Keratinocyte (primary cell): Measurements from ENCODE around the gene TFF3. TPM values are rescaled to one million over a fixed set of nuclear protein-coding genes. Genes with fewer than 3 reads are reported as not detected.

Experiments used
- DNase-seq: peaks from one replicate; pipeline ENCODE4 v3.0.0-alpha.2; 2011; ENCODE audit warnings: low read depth, missing footprints, low spot score
- FAIRE-seq: peaks from 2 replicates; lab custom pipeline; 2011; peaks lifted over from hg19 to GRCh38; lab: Jason Lieb, UNC
- H2AFZ ChIP-seq: 2 replicates; pipeline ENCODE4 v1.6.0; 2012; ENCODE audit warnings: low read length, control low read depth, inconsistent platforms; ENCODE audit not compliant: control insufficient read depth
- H3K27ac ChIP-seq: 2 replicates; pipeline ENCODE4 v1.5.1; 2011; ENCODE audit warnings: low read length; ENCODE audit not compliant: control insufficient read depth, insufficient read depth
- H3K27me3 ChIP-seq: 3 replicates; pipeline ENCODE4 v1.6.0; 2011; ENCODE audit warnings: low read length; ENCODE audit not compliant: control insufficient read depth, insufficient read depth; ENCODE audit errors: extremely low read depth
- H3K36me3 ChIP-seq, 2 experiments: 2 replicates in 1 of 2; 3 replicates in 1 of 2; pipeline ENCODE4 v1.5.1; 2011; ENCODE audit warnings: low read length in 2 of 2, mild to moderate bottlenecking in 1 of 2; ENCODE audit not compliant: control insufficient read depth in 2 of 2, insufficient read depth in 2 of 2; ENCODE audit errors: extremely low read depth in 1 of 2
- H3K4me1 ChIP-seq: 3 replicates; pipeline ENCODE4 v1.5.1; 2011; ENCODE audit warnings: low read length; ENCODE audit not compliant: control insufficient read depth, insufficient read depth; ENCODE audit errors: extremely low read depth
- H3K4me2 ChIP-seq: 3 replicates; pipeline ENCODE4 v1.6.0; 2011; ENCODE audit warnings: low read depth, low read length; ENCODE audit not compliant: control insufficient read depth, insufficient read depth; ENCODE audit errors: extremely low read depth
- H3K4me3 ChIP-seq, 3 experiments: fragments of 200-600 bp in 1 of 3; sonication (generic) in 1 of 3; 2 replicates in 2 of 3; 3 replicates in 1 of 3; pipeline ENCODE4 v1.5.1; 2011 to 2016; ENCODE audit warnings: low read length in 3 of 3, mild to moderate bottlenecking in 3 of 3, control low read depth in 2 of 3, inconsistent platforms in 1 of 3, low read depth in 1 of 3, mixed read lengths in 1 of 3, mixed run types in 1 of 3, moderate library complexity in 1 of 3; ENCODE audit not compliant: control insufficient read depth in 2 of 3, insufficient read depth in 2 of 3; ENCODE audit errors: extremely low read depth in 1 of 3
- H3K79me2 ChIP-seq: 2 replicates; pipeline ENCODE4 v1.6.0; 2012; ENCODE audit warnings: low read length; ENCODE audit not compliant: control insufficient read depth, insufficient read depth
- H3K9ac ChIP-seq: 3 replicates; pipeline ENCODE4 v1.6.0; 2011; ENCODE audit warnings: low read length; ENCODE audit not compliant: control insufficient read depth, insufficient read depth; ENCODE audit errors: extremely low read depth
- H3K9me1 ChIP-seq: 3 replicates; pipeline ENCODE4 v1.6.0; 2011; ENCODE audit warnings: low read length; ENCODE audit not compliant: control insufficient read depth, insufficient read depth; ENCODE audit errors: extremely low read depth
- H3K9me3 ChIP-seq: 2 replicates; pipeline ENCODE4 v1.5.1; 2012; ENCODE audit warnings: low read depth, low read length; ENCODE audit not compliant: control insufficient read depth
- H4K20me1 ChIP-seq: 3 replicates; pipeline ENCODE4 v1.6.0; 2011; ENCODE audit warnings: low read length; ENCODE audit not compliant: control insufficient read depth, insufficient read depth; ENCODE audit errors: extremely low read depth
- CTCF ChIP-seq, 3 experiments: IDR thresholded peaks in 1 of 3; conservative IDR thresholded peaks in 1 of 3; optimal IDR thresholded peaks in 1 of 3; 2 replicates in 2 of 3; 3 replicates in 1 of 3; pipeline versions ENCODE3 to v1.5.1; 2011; ENCODE audit warnings: low read length in 3 of 3, mild to moderate bottlenecking in 3 of 3, moderate library complexity in 2 of 3, control low read depth in 1 of 3, inconsistent platforms in 1 of 3; ENCODE audit not compliant: insufficient read depth in 2 of 3; ENCODE audit errors: extremely low read depth in 1 of 3
- EZH2 ChIP-seq: IDR thresholded peaks from one replicate; pipeline ENCODE4 v1.6.1; 2012; ENCODE audit warnings: inconsistent platforms, mild to moderate bottlenecking, low read length, moderate library complexity
- dilution Hi-C: fragments of 300-500 bp; cut with MboI; formaldehyde crosslinking; loops from one replicate; pipeline ENCODE4 v1.7.0; 2020; ENCODE audit warnings: low sequenced_read_pairs; ENCODE audit not compliant: extremely low pct_ligation_motif_present
- polyA plus RNA-seq, 5 experiments: library from polyadenylated mRNA; depleted of rRNA in 3 of 5; stranded (reverse) in 3 of 5; stranded (forward) in 1 of 5; unstranded in 1 of 5; fragments of >200 nt; gene quantifications; 1 replicate in 1 of 5; 2 replicates in 3 of 5; 3 replicates in 1 of 5; pipeline versions ENCODE4 v1.2.1 to v1.2.3, GENCODE V29; 2011 to 2012; ENCODE audit warnings: missing spikeins in 2 of 5, low read depth in 1 of 5, low replicate concordance in 1 of 5

Gene TFF3
- polyA plus RNA-seq, 1 donor (not counting 4 experiments of a cell fraction or from before 2014, with no cell fraction given) = not detected

GRCh38 chr21:42316891-42317290 lies 1.7 kb upstream of the TFF3 start:
- no peaks in the 10 kb centered on the region for H3K9me3 ChIP-seq
- peaks cover 12% of the 10 kb centered on the region for H3K27me3 ChIP-seq
- DNase-seq = no peak
- no peak overlapping the region for H3K4me3 ChIP-seq
- no peak overlapping the region for H3K9ac ChIP-seq
- H2AFZ ChIP-seq = no peak overlapping the region
- H3K4me1 ChIP-seq = no peaks in the 10 kb centered on the region
- H3K9me1 ChIP-seq = no peaks in the 10 kb centered on the region
- no peak for FAIRE-seq
- no peaks in the 10 kb centered on the region for H3K79me2 ChIP-seq
- H3K27ac ChIP-seq = no peak overlapping the region
- H3K4me2 ChIP-seq = no peak overlapping the region
- TF ChIP-seq CTCF (optimal IDR thresholded peaks at IDR 0.05 in 1 of 3, IDR thresholded peaks at IDR 0.05 in 1 of 3, conservative IDR thresholded peaks at IDR 0.05 in 1 of 3; ENCODE audit: extremely low read depth in 1 of 3, insufficient read depth in 2 of 3, low read length in 3 of 3) (no peak), EZH2 (no peak)
- H3K36me3 ChIP-seq = no peaks in the 10 kb centered on the region
- no peaks in the 10 kb centered on the region for H4K20me1 ChIP-seq
- dilution Hi-C loops = no loop called here

- H3K4me1 ChIP-seq = peaks cover 2% of the 10 kb centered on the region
- H3K4me2 ChIP-seq = no peak overlapping the region
- no peak overlapping the region for H3K4me3 ChIP-seq
- no peak overlapping the region for H3K9ac ChIP-seq
- H3K9me3 ChIP-seq = no peaks in the 10 kb centered on the region
- H3K27me3 ChIP-seq = peaks cover 18% of the 10 kb centered on the region
- no peak overlapping the region for H3K27ac ChIP-seq
- no peaks in the 10 kb centered on the region for H3K36me3 ChIP-seq
- no peaks in the 10 kb centered on the region for H3K9me1 ChIP-seq
- TF ChIP-seq EZH2 = no peak
- no peak for TF ChIP-seq CTCF (optimal IDR thresholded peaks at IDR 0.05 in 1 of 3, IDR thresholded peaks at IDR 0.05 in 1 of 3, conservative IDR thresholded peaks at IDR 0.05 in 1 of 3; ENCODE audit: extremely low read depth in 1 of 3, insufficient read depth in 2 of 3, low read length in 3 of 3)
- H3K79me2 ChIP-seq = no peaks in the 10 kb centered on the region
- H4K20me1 ChIP-seq = no peaks in the 10 kb centered on the region
- dilution Hi-C loops = no loop called here
- H2AFZ ChIP-seq = no peak overlapping the region
- DNase-seq (no peak), FAIRE-seq (no peak)
Observed at GRCh38 chr21:42314616-42315295, 453 bp downstream of the TFF3 start.
